GM12891 (cell line): ENCODE data around the gene ACTL8.

Experiments used
- POLR2A ChIP-seq: IDR thresholded peaks from 2 replicates; pipeline ENCODE4 v1.6.1; 2011; ENCODE audit warnings: low read depth, low read length, control low read depth
- POLR2AphosphoS5 ChIP-seq: IDR thresholded peaks from 2 replicates; pipeline ENCODE4 v1.6.1; 2011; ENCODE audit warnings: low read depth, low read length, control low read depth
- POU2F2 ChIP-seq: IDR thresholded peaks from 2 replicates; pipeline ENCODE4 v1.6.1; 2011; ENCODE audit warnings: low read depth, mild to moderate bottlenecking, control low read depth, low read length, moderate library complexity
- SPI1 ChIP-seq: IDR thresholded peaks from 2 replicates; pipeline ENCODE4 v1.6.1; 2011; ENCODE audit warnings: low read depth, low read length, control low read depth
- TAF1 ChIP-seq: IDR thresholded peaks from 2 replicates; pipeline ENCODE4 v1.6.1; 2011; ENCODE audit warnings: low read depth, low read length, control low read depth

DNA sequence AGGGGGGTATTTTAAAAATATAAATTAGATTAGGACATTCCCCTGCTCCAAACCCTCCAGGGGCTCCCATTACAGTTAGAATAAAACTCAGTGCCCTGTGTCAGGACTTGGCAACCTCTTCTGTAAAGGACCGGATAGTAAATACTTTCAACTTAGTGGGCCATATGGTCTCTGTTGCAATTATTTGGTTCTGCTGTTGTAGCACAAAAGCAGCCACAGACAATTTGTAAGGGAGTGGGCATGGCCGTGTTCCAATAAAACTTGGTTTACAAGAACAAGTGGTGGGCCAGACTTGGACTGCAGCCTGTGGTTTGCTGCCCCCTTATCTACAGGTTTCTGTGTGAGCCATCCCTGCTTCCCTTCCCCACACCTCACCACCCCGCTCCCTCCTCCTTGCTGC is 92.0 kb downstream of the ACTL8 start:
- no peak for TF ChIP-seq POLR2A
- TF ChIP-seq POLR2AphosphoS5: no peak
- no peak for TF ChIP-seq TAF1
- no peak for TF ChIP-seq POU2F2
- TF ChIP-seq SPI1: no peak
